NT2/D1 (cell line): Measurements from ENCODE around the gene A2M.

Source experiments
- YY1 ChIP-seq: IDR thresholded peaks from 2 replicates; pipeline ENCODE4 v1.6.1; 2011; ENCODE audit not compliant: insufficient read length, insufficient read depth
- ZNF274 ChIP-seq: IDR thresholded peaks from 2 replicates; pipeline ENCODE4 v1.6.1; 2011; ENCODE audit warnings: mild to moderate bottlenecking, low read depth, low read length

- no peak for TF ChIP-seq ZNF274
- TF ChIP-seq YY1: no peak
Measured at GRCh38 chr12:9037431-9037830, 78.3 kb downstream of the A2M start.
